GM19468 (cell line): ENCODE data around the gene C3orf18.

Source experiments
- ATAC-seq: cut with Tn5 transposase; IDR thresholded peaks from one replicate; pipeline ENCODE4 v1.9.1; 2021; ENCODE audit warnings: mild to moderate bottlenecking, moderate library complexity, moderate number of reproducible peaks; ENCODE audit not compliant: unreplicated experiment; ENCODE audit errors: extremely low read depth

The C3orf18 gene

GRCh38 chr3:50567386-50568167, at the start of gene C3orf18:
Gene C3orf18, minus strand, starts transcription at chr3:50567747. Its CDS starts 2,048 bp downstream, at chr3:50565699.
- ATAC-seq, result peak; percentile 92

GRCh38 chr3:50616770-50617095, 49.2 kb upstream of the C3orf18 start:
- peak; percentile 53 for ATAC-seq

GRCh38 chr3:50616003-50616769, 48.6 kb upstream of the C3orf18 start:
- peak; percentile 23 for ATAC-seq

DNA sequence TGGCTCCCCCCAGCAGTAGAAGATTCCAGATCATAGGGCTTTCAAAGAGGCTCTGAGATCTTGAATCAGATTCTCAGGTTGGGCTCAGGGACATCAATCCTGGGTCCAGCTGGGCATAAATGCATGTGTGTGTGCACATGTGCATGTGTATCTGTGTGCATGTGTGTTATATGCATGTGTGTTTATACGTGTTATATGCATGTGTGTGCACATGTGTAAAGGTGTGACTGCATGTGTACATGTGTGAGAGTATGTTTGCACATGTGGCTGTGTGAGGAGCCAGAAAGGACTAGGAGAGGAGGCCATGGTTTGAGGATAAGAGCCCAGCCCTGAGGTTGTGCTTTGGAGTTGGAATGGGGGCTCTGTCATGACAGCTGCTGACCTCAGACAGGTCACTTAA, 47.6 kb upstream of the C3orf18 start:
- ATAC-seq, result no peak

GRCh38 chr3:50612970-50613846, 45.7 kb upstream of the C3orf18 start:
- no peak for ATAC-seq

GRCh38 chr3:50612234-50612882, 44.8 kb upstream of the C3orf18 start:
- ATAC-seq, result no peak

DNA sequence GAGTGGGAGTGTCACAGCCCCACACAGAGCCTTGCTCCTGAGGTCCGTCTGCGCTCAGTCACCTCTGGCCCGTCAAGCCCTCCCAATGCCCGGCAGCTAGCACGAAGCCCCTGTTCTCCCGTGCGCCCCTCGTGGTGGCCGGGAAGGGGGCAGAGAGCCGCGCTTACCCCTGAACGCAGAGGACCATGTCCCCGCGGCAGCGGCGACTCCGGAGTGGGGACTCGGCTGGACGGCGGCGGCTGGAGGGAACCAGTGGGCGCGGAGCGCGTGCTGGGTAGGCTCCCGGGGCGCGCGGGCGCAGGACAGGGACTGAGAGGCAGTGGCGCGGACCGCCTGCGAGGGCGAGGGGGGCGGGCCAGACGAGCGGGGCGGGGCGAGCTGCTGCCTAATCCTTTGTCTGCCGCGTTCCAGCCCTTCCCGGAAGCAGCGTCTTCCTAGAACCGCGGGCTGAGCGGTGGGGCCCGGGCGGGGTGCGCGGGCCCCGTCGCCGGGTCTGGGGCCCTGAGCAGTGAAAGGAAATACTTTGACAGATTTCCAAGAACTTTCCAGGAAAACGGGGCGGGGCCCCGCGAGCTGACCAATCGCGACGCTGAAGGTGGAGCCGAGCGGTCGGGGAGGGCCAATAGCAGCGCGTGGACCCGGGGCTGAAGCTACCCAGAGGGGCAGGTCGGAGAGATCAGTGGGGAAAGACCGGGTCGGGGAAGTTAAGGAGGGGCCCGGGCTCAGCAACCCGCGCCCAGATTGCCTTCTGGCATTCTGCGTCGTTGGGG, 44.1 kb upstream of the C3orf18 start, which contains the start of gene CISH:
CISH (minus strand) TSS at position 311 of the 770 bp plus-strand sequence; CDS start at position 187, 124 bp downstream.
- ATAC-seq, result peak; percentile 51

- ATAC-seq, result no peak
These were observed 43.5 kb upstream of the C3orf18 start for GRCh38 chr3:50610992-50611463.

GRCh38 chr3:50610181-50610971, 42.8 kb upstream of the C3orf18 start:
- no peak for ATAC-seq

- no peak for ATAC-seq
These were observed 42.2 kb upstream of the C3orf18 start for GRCh38 chr3:50609763-50610085.

GRCh38 chr3:50609071-50609762, 41.7 kb upstream of the C3orf18 start:
- no peak for ATAC-seq

DNA sequence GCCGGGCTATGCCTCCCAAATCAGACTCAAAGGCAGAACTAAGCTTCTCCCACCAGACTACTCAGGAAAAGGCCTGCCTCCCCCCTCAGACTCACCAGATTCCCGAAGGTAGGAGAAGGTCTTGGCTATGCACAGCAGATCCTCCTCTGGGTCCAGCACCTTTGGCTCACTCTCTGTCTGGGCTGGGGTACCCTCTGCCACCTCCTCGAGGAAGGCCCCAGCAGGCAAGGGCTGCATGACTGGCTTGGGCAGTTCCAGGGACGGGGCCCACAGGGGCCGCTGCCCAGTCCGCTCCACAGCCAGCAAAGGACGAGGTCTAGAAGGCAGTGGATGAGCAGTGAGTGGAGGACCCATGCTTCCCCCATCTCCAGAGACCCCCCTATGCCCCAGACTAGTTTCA, 40.7 kb upstream of the C3orf18 start:
- ATAC-seq, result no peak

DNA sequence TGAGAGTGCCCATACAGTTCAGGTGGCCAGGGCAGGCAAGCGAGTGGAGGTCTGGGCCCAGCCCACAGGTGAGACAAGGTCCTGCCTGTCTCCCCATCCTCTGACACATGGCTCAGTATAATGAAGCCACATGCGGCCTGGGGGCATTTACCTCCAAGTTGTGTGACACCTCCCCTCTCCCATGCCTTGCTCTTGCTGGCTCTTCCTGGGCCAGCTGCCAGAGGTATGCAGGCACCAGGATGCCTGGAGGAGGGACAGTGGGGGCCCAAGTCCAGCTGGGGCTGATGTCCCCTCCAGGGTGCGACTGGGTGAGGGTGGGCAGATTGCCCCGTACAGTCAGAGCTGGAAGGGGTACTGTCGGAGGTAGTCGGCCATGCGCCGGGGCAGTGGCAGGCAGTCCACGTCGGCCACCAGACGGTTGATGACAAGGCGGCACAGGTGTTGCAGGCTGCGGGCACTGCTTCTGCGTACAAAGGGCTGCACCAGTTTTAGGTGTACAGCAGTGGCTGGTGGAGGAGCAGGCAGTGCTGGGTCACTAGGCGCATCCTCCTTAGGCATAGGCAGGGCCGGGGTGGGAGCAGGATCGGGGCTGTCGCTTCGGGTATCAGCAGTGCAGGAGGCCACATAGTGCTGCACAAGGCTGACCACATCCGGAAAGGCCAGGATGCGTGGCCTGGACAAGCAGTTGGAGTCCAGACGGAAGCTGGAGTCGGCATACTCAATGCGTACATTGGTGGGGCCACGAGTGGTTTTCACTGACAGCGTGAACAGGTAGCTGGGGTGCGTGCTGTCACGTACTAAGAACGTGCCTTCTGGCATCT, 39.9 kb upstream of the C3orf18 start:
- no peak for ATAC-seq

- no peak for ATAC-seq
These were observed 39.0 kb upstream of the C3orf18 start for GRCh38 chr3:50606596-50606995.

GRCh38 chr3:50605901-50606326, 38.4 kb upstream of the C3orf18 start:
- ATAC-seq, result no peak

GRCh38 chr3:50604628-50605588, 37.4 kb upstream of the C3orf18 start:
- ATAC-seq, result no peak
